NK-92 treated with Interleukin-12 subunit alpha and Interleukin-12 subunit beta, amount 100 ng/mL, for 24 hours (cell line): ENCODE data around the gene SDK2.

Source experiments
- DNase-seq: peaks from one replicate; lab custom pipeline; 2025; lab: John Stamatoyannopoulos, UW

The SDK2 gene

GRCh38 chr17:73535746-73536145, 108.5 kb downstream of the SDK2 start:
- DNase-seq, result no peak

- DNase-seq, result no peak
These were observed 109.9 kb downstream of the SDK2 start for GRCh38 chr17:73534209-73534909.

GRCh38 chr17:73533781-73534180, 110.5 kb downstream of the SDK2 start:
- DNase-seq, result no peak

- DNase-seq, result no peak
These were observed 111.1 kb downstream of the SDK2 start for GRCh38 chr17:73533127-73533526.

- no peak for DNase-seq
These were observed 111.8 kb downstream of the SDK2 start for GRCh38 chr17:73532421-73532901.

GRCh38 chr17:73531158-73531557, 113.1 kb downstream of the SDK2 start:
- DNase-seq, result no peak

- DNase-seq, result no peak
These were observed 115.6 kb downstream of the SDK2 start for GRCh38 chr17:73528679-73529078.

GRCh38 chr17:73526952-73527351, 117.3 kb downstream of the SDK2 start:
- no peak for DNase-seq

GRCh38 chr17:73524941-73525679, 119.1 kb downstream of the SDK2 start:
- DNase-seq, result no peak

GRCh38 chr17:73522696-73523095, 121.5 kb downstream of the SDK2 start:
- DNase-seq, result no peak

GRCh38 chr17:73522107-73522506, 122.1 kb downstream of the SDK2 start:
- DNase-seq, result no peak

- no peak for DNase-seq
These were observed 122.9 kb downstream of the SDK2 start for GRCh38 chr17:73521376-73521775.

GRCh38 chr17:73520369-73520761, 123.9 kb downstream of the SDK2 start:
- no peak for DNase-seq

- DNase-seq, result no peak
These were observed 124.4 kb downstream of the SDK2 start for GRCh38 chr17:73519714-73520368.

GRCh38 chr17:73519011-73519410, 125.2 kb downstream of the SDK2 start:
- no peak for DNase-seq

- no peak for DNase-seq
These were observed 127.8 kb downstream of the SDK2 start for GRCh38 chr17:73516431-73516830.

- DNase-seq, result no peak
These were observed 129.9 kb downstream of the SDK2 start for GRCh38 chr17:73514146-73514863.

- DNase-seq, result no peak
These were observed 130.8 kb downstream of the SDK2 start for GRCh38 chr17:73513426-73513825.

GRCh38 chr17:73511719-73512115, 132.5 kb downstream of the SDK2 start:
- no peak for DNase-seq

GRCh38 chr17:73510981-73511718, 133.1 kb downstream of the SDK2 start:
- DNase-seq, result no peak

- DNase-seq, result no peak
These were observed 135.2 kb downstream of the SDK2 start for GRCh38 chr17:73508931-73509605.
